HepG2 (cell line): ENCODE data around the gene CRYBB2. TPM values are rescaled to one million over a fixed set of nuclear protein-coding genes. Genes with fewer than 3 reads are reported as not detected.

Source experiments
- BORCS8-MEF2B ChIP-seq: sonication (generic); formaldehyde crosslinking; IDR thresholded peaks from 2 replicates; pipeline ENCODE4 v1.8.0; 2022; ENCODE audit warnings: mild to moderate bottlenecking, missing genetic modification reagents
- CREB1 ChIP-seq, 2 experiments: fragments of 450-650 bp in 1 of 2; IDR thresholded peaks; 2 replicates each; pipeline ENCODE4 v1.6.1; 2016 to 2017; ENCODE audit warnings: control low read depth in 1 of 2, mild to moderate bottlenecking in 1 of 2, missing compliant biosample characterization in 1 of 2, missing genetic modification characterization in 1 of 2
- IKZF5 ChIP-seq: IDR thresholded peaks from 2 replicates; pipeline ENCODE4 v1.6.1; 2018; ENCODE audit warnings: missing genetic modification reagents, mild to moderate bottlenecking, missing compliant biosample characterization
- ISL2 ChIP-seq: sonication (generic); formaldehyde crosslinking; IDR thresholded peaks from 2 replicates; pipeline ENCODE4 v1.5.0; 2020; ENCODE audit warnings: missing genetic modification reagents
- KAT2B ChIP-seq: fragments of 150-350 bp; IDR thresholded peaks from 2 replicates; pipeline ENCODE4 v1.6.1; 2014; ENCODE audit warnings: low read depth, low read length, borderline replicate concordance
- NFAT5 ChIP-seq: sonication (generic); formaldehyde crosslinking; IDR thresholded peaks from 2 replicates; pipeline ENCODE4 v1.4.0; 2020; ENCODE audit warnings: missing genetic modification reagents
- NR1H2 ChIP-seq: sonication (generic); formaldehyde crosslinking; IDR thresholded peaks from 2 replicates; pipeline ENCODE4 v1.8.1; 2022; ENCODE audit warnings: low read depth, missing genetic modification reagents, borderline replicate concordance
- NRL ChIP-seq: sonication (generic); formaldehyde crosslinking; IDR thresholded peaks from 2 replicates; pipeline ENCODE4 v1.5.0; 2020; ENCODE audit warnings: missing genetic modification reagents, mild to moderate bottlenecking, moderate library complexity, borderline replicate concordance
- RORA ChIP-seq: sonication (generic); formaldehyde crosslinking; IDR thresholded peaks from 2 replicates; pipeline ENCODE4 v1.5.0; 2020; ENCODE audit warnings: mild to moderate bottlenecking, missing genetic modification reagents, moderate library complexity
- YEATS4 ChIP-seq: sonication (generic); formaldehyde crosslinking; IDR thresholded peaks from 2 replicates; pipeline ENCODE4 v1.4.0; 2020; ENCODE audit warnings: missing genetic modification reagents, borderline replicate concordance
- YY1 ChIP-seq: IDR thresholded peaks from 2 replicates; pipeline ENCODE4 v1.6.1; 2011; ENCODE audit warnings: low read length, low read depth, moderate library complexity, mild to moderate bottlenecking; ENCODE audit not compliant: insufficient read depth, insufficient replicate concordance
- ZMYM4 ChIP-seq: sonication (generic); formaldehyde crosslinking; IDR thresholded peaks from 2 replicates; pipeline ENCODE4 v1.8.1; 2023; ENCODE audit warnings: mild to moderate bottlenecking, missing genetic modification reagents
- ZNF317 ChIP-seq: sonication (generic); formaldehyde crosslinking; IDR thresholded peaks from 2 replicates; pipeline ENCODE4 v1.5.0; 2020; ENCODE audit warnings: mild to moderate bottlenecking, missing genetic modification reagents
- ZNF333 ChIP-seq: sonication (generic); formaldehyde crosslinking; IDR thresholded peaks from 2 replicates; pipeline ENCODE4 v1.4.0; 2020; ENCODE audit warnings: mild to moderate bottlenecking, missing genetic modification reagents, borderline replicate concordance
- ZNF350 ChIP-seq: sonication (generic); formaldehyde crosslinking; IDR thresholded peaks from 2 replicates; pipeline ENCODE4 v1.4.0; 2020; ENCODE audit warnings: mild to moderate bottlenecking, low read depth, missing genetic modification reagents, borderline replicate concordance
- ZNF367 ChIP-seq: sonication (generic); formaldehyde crosslinking; IDR thresholded peaks from 2 replicates; pipeline ENCODE4 v1.4.0; 2020; ENCODE audit warnings: missing genetic modification reagents, borderline replicate concordance
- polyA plus RNA-seq, 8 experiments: library from polyadenylated mRNA; depleted of rRNA in 3 of 8; stranded (reverse) in 7 of 8; unstranded in 1 of 8; fragments of >200 nt; fragmentation: Illumina TruSeq in 4 of 8; extraction: Trizol in 4 of 8; gene quantifications; 2 replicates each; pipeline versions ENCODE4 v1.2.1 to v1.2.3, GENCODE V29; 2011 to 2016; ENCODE audit warnings: low read depth in 4 of 8, missing spikeins in 1 of 8, mixed read lengths in 1 of 8; ENCODE audit not compliant: insufficient read depth in 1 of 8
- total RNA-seq, 5 experiments: library from RNA; depleted of rRNA; stranded (reverse); fragments of >200 nt; fragmentation: Illumina TruSeq; extraction: Trizol; gene quantifications; 2 replicates each; pipeline ENCODE4 v1.2.3, GENCODE V29; 2016; ENCODE audit warnings: low read depth in 1 of 5
- TF ChIP-seq, protein P1 (sequence below): sonication (generic); formaldehyde crosslinking; IDR thresholded peaks from 2 replicates; pipeline ENCODE4 v1.4.0; 2020; ENCODE audit warnings: missing genetic modification reagents
- TF ChIP-seq, protein P2 (sequence below): sonication (generic); formaldehyde crosslinking; IDR thresholded peaks from 2 replicates; pipeline ENCODE4 v1.5.0; 2020; ENCODE audit warnings: missing genetic modification reagents

Gene CRYBB2
- total and polyA plus RNA-seq, 2 of the 13 experiments (the other 11 are each of a cell fraction or from before 2014, with no cell fraction given) = 0.11 to 0.18 TPM

GRCh38 chr22:25235547-25236290, 16.3 kb downstream of the CRYBB2 start (continued):
- TF ChIP-seq NR1H2 (CRISPR knock-in tag) (no peak), ZMYM4 (CRISPR knock-in tag) (peak; percentile 87), ZNF367 (CRISPR knock-in tag) (no peak), NFAT5 (CRISPR knock-in tag) (no peak), KAT2B (no peak), ZNF333 (CRISPR knock-in tag) (no peak), ZNF350 (peak; percentile 27; the same call in 1 of the 2 replicates), ZNF317 (no peak), IKZF5 (CRISPR knock-in tag) (peak; percentile 40; the same call in 1 of the 2 replicates), NRL (CRISPR knock-in tag) (peak; percentile 79; the same call in 1 of the 2 replicates), YY1 (peak; percentile 42), CREB1 (IDR thresholded peaks at IDR 0.05) (peak; percentile 63), CREB1 (CRISPR knock-in tag; IDR thresholded peaks at IDR 0.05) (peak; percentile 16; the same call in 1 of the 2 replicates), ISL2 (CRISPR knock-in tag) (0 out of 2 replicates have a peak, but pooled peaks have one; percentile 41), YEATS4 (no peak), BORCS8-MEF2B (CRISPR knock-in tag) (0 out of 2 replicates have a peak, but pooled peaks have one; percentile 38), RORA (CRISPR knock-in tag) (no peak)
- TF ChIP-seq, protein P1, sequence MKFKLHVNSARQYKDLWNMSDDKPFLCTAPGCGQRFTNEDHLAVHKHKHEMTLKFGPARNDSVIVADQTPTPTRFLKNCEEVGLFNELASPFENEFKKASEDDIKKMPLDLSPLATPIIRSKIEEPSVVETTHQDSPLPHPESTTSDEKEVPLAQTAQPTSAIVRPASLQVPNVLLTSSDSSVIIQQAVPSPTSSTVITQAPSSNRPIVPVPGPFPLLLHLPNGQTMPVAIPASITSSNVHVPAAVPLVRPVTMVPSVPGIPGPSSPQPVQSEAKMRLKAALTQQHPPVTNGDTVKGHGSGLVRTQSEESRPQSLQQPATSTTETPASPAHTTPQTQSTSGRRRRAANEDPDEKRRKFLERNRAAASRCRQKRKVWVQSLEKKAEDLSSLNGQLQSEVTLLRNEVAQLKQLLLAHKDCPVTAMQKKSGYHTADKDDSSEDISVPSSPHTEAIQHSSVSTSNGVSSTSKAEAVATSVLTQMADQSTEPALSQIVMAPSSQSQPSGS = 0 out of 2 replicates have a peak, but pooled peaks have one; percentile 17
- TF ChIP-seq, protein P2, sequence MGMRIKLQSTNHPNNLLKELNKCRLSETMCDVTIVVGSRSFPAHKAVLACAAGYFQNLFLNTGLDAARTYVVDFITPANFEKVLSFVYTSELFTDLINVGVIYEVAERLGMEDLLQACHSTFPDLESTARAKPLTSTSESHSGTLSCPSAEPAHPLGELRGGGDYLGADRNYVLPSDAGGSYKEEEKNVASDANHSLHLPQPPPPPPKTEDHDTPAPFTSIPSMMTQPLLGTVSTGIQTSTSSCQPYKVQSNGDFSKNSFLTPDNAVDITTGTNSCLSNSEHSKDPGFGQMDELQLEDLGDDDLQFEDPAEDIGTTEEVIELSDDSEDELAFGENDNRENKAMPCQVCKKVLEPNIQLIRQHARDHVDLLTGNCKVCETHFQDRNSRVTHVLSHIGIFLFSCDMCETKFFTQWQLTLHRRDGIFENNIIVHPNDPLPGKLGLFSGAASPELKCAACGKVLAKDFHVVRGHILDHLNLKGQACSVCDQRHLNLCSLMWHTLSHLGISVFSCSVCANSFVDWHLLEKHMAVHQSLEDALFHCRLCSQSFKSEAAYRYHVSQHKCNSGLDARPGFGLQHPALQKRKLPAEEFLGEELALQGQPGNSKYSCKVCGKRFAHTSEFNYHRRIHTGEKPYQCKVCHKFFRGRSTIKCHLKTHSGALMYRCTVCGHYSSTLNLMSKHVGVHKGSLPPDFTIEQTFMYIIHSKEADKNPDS = 0 out of 2 replicates have a peak, but pooled peaks have one; percentile 46
